ENCODE measurements around the gene IMMP2L.

IMMP2L gene

GRCh38 chr7:111098011-111098925 is 464.0 kb downstream of the IMMP2L start:
- no peaks in the 10 kb centered on the region for H3K27me3 ChIP-seq (ENCODE audit: low read length)

GRCh38 chr7:111096997-111097396 is 465.3 kb downstream of the IMMP2L start:
- peaks cover 37% of the 10 kb centered on the region; the same call in 1 of the 2 replicates for H3F3A ChIP-seq (ENCODE audit: insufficient read depth)
- peak overlapping the region; percentile 79 for H3K4me2 ChIP-seq (ENCODE audit: low read depth, low read length, poor library complexity, severe bottlenecking)
- peak overlapping the region; percentile 20 for H3K4me3 ChIP-seq (ENCODE audit: insufficient read depth, low read length, poor library complexity, severe bottlenecking)
- peak overlapping the region; percentile 68 for H3K27ac ChIP-seq (ENCODE audit: low read depth, low read length)
- H3K36me3 ChIP-seq (ENCODE audit: low read length): peaks cover 31% of the 10 kb centered on the region
- no peak for TF ChIP-seq EZH2phosphoT487 (conservative IDR thresholded peaks at IDR 0.05; ENCODE audit: low read length)
- no peak for TF ChIP-seq CTCF (IDR thresholded peaks at IDR 0.05; ENCODE audit: insufficient read depth, low read length, poor library complexity, severe bottlenecking)
- no peaks in the 10 kb centered on the region for H3K9me2 ChIP-seq (replicated peaks; ENCODE audit: insufficient read depth, low read length)
- H3K79me2 ChIP-seq (ENCODE audit: insufficient read depth, low read length): peaks cover 93% of the 10 kb centered on the region
- H2AFZ ChIP-seq (ENCODE audit: low read depth, low read length, severe bottlenecking): no peak overlapping the region
- H3K9ac ChIP-seq (ENCODE audit: low read length): peak overlapping the region; percentile 16; the same call in 1 of the 2 replicates
- no peaks in the 10 kb centered on the region for H3K9me3 ChIP-seq (ENCODE audit: insufficient read depth, low read length)
- H3K27me3 ChIP-seq (ENCODE audit: low read length): no peaks in the 10 kb centered on the region
- H4K20me1 ChIP-seq (ENCODE audit: low read depth, low read length): no peaks in the 10 kb centered on the region

More at GRCh38 chr7:111098011-111098925, 464.0 kb downstream of the IMMP2L start:
- Histone ChIP-seq H3K9ac (ENCODE audit: low read length) (peak overlapping the region; percentile 10; the same call in 1 of the 2 replicates), H3K4me2 (ENCODE audit: low read depth, low read length, poor library complexity, severe bottlenecking) (peak overlapping the region; percentile 79), H3K9me2 (replicated peaks; ENCODE audit: insufficient read depth, low read length) (no peaks in the 10 kb centered on the region), H3K27ac (ENCODE audit: low read depth, low read length) (peak overlapping the region; percentile 68), H3K9me3 (ENCODE audit: insufficient read depth, low read length) (no peaks in the 10 kb centered on the region), H4K20me1 (ENCODE audit: low read depth, low read length) (no peaks in the 10 kb centered on the region), H2AFZ (ENCODE audit: low read depth, low read length, severe bottlenecking) (peak overlapping the region; percentile 2), H3F3A (ENCODE audit: insufficient read depth) (peaks cover 29% of the 10 kb centered on the region; the same call in 1 of the 2 replicates), H3K79me2 (ENCODE audit: insufficient read depth, low read length) (peaks cover 89% of the 10 kb centered on the region), H3K36me3 (ENCODE audit: low read length) (peaks cover 39% of the 10 kb centered on the region), H3K4me3 (ENCODE audit: insufficient read depth, low read length, poor library complexity, severe bottlenecking) (no peak overlapping the region)
- no peak for TF ChIP-seq EZH2phosphoT487 (conservative IDR thresholded peaks at IDR 0.05; ENCODE audit: low read length)
- peak; percentile 64 for TF ChIP-seq CTCF (IDR thresholded peaks at IDR 0.05; ENCODE audit: insufficient read depth, low read length, poor library complexity, severe bottlenecking)

- H3K79me2 ChIP-seq (ENCODE audit: insufficient read depth, low read length): peaks cover 89% of the 10 kb centered on the region
- H3F3A ChIP-seq (ENCODE audit: insufficient read depth): peaks cover 51% of the 10 kb centered on the region
- H3K27me3 ChIP-seq (ENCODE audit: low read length): no peaks in the 10 kb centered on the region
- no peaks in the 10 kb centered on the region for H4K20me1 ChIP-seq (ENCODE audit: low read depth, low read length)
- H3K4me3 ChIP-seq (ENCODE audit: insufficient read depth, low read length, poor library complexity, severe bottlenecking): peak overlapping the region; percentile 77
- TF ChIP-seq EZH2phosphoT487 (conservative IDR thresholded peaks at IDR 0.05; ENCODE audit: low read length) (no peak), CTCF (IDR thresholded peaks at IDR 0.05; ENCODE audit: insufficient read depth, low read length, poor library complexity, severe bottlenecking) (no peak)
- peak overlapping the region; percentile 89 for H3K27ac ChIP-seq (ENCODE audit: low read depth, low read length)
- no peaks in the 10 kb centered on the region for H3K9me3 ChIP-seq (ENCODE audit: insufficient read depth, low read length)
- no peak overlapping the region for H2AFZ ChIP-seq (ENCODE audit: low read depth, low read length, severe bottlenecking)
- H3K4me2 ChIP-seq (ENCODE audit: low read depth, low read length, poor library complexity, severe bottlenecking): peak overlapping the region; percentile 79
- H3K9me2 ChIP-seq (replicated peaks; ENCODE audit: insufficient read depth, low read length): no peaks in the 10 kb centered on the region
- H3K9ac ChIP-seq (ENCODE audit: low read length): peak overlapping the region; percentile 74
- H3K36me3 ChIP-seq (ENCODE audit: low read length): peaks cover 15% of the 10 kb centered on the region
Observed at GRCh38 chr7:111094419-111094818, 467.9 kb downstream of the IMMP2L start.

All from SU-DHL-6 (cell line).